Suppressor macrophage treated with lipopolysaccharide for 4 hours (primary cell): ENCODE results near the gene CREB3L1.

Source experiments
- DNase-seq: peaks from one replicate; pipeline ENCODE4 v3.0.0-alpha.2; 2020

Gene CREB3L1

GRCh38 chr11:46330563-46331281 is 53.3 kb downstream of the CREB3L1 start:
- no peak for DNase-seq

DNA sequence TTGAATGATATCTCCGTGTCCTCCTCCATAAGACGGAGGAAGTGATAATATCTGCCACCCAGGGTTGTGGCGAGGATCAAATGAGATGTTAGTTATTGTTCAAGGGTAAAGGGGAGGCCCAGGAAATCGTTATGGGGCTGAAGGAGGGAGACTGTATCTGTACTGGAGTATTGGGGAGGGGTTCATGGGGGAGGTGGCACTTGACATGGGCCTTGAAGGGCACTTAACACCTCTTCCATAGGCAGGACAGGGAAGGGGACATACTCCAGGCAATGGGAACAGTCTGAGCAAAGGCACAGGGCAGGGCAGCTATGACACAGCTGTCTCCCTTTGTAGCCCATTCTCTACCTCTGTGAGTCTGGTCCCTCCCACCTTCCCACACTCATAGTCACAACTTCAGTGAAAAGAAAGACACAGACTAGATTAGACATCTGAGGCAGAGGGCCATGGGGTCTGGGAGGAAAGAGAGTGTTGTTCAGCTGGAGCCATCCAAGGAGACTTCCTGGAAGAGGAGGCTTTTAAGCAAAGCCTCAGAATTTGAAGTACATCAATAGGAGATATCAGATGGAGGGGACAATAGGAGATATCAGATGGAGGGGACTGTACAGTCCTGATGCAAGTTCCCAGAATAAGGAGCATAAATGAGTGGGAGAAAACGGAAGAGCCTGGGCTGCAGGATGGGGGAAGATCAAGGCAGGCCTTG is 54.0 kb downstream of the CREB3L1 start:
- DNase-seq: no peak

DNA sequence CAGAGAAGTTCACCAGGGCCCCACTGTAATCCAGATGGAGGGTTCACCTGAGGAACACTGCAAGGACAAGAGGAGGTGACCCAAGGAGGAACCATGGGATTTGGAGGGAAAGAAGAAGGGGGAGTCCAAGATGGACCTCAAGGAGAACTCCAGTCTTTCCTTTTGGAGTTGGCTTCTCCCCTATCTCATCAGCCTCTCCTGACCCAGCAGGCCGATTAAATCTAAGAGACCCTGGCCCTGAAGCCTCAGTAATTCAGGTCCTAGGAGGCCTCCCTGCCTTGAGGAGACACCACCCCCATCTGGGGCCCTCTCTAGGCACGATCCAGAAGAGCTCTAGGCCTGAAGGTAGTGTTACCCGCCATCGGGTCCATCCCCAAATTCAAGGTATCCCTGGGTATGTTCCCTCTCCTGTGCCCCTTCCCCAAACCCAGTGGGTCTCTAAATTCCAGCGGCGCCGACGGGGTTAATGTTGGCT is 54.7 kb downstream of the CREB3L1 start:
- DNase-seq: no peak

DNA sequence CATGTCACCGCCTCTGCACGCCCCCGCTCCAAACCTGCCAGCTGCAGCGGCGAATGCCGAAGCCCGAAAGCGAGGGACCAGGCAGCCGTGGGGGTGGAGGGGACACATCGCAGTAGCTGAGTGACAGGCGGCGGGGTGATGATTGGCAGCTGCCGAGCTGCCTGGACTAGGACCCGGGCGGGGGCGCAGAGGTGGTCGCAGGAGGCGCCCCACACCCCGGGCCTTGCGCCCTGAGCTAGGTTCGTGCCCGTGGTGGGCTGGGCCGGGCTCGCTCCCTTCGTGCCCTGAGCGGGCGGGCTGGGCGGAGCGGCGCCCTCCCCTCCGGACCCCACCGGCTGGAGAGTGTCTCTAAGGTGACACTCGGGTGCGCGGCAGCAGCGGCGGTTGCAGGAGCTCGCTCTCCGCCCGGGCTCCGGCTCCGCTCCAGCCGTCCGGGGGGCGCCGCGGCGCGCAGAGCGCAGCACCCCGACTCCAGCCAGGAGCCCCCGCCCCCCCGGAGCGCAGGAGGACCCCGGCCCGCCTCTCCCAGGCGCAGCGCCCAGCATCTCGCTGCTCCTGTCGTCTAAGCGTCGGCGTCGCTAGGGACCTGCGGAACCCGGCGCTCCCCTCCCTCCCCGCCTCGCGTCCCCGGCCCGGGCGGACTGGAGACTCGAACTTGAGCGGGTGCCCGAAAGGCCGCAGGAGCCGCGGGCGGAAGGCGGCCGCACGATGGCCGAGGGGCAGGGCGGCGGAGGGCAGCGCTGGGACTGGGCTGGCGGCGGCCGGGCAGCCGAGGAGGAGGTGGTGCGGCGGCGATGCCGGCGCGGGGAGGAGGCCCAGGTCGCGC is 55.3 kb downstream of the CREB3L1 start:
- DNase-seq: no peak

DNA sequence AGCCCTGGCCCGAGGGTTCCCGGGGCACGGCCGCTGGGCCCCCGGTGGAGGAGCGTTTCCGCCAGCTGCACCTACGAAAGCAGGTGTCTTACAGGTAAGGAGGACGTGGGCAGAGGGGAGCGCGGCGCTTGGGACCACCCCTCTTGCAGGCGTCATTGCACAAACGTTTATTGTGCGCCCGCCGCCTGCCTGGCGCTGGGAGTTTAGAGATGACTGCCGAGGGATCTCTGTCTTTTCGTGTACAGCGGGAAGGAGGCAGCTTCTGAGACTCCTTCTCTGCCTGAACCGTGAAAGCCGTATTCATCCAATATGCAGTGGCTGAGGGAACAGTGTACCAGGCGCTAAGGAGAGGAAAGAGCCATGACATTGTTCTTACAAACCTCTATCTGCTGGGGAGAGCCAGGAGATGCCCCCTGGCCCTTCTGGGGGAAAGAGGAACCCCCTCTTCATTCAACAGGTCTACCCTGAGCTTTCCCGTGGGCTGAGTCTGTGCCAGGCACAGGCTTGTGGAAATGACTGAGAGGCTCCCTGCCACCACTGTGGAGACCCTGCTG is 56.0 kb downstream of the CREB3L1 start:
- no peak for DNase-seq

GRCh38 chr11:46334211-46334610 is 56.7 kb downstream of the CREB3L1 start:
- DNase-seq: no peak

- no peak for DNase-seq
These were observed 57.8 kb downstream of the CREB3L1 start for GRCh38 chr11:46335271-46335670.

- DNase-seq: no peak
These were observed 58.6 kb downstream of the CREB3L1 start for GRCh38 chr11:46335890-46336562.

DNA sequence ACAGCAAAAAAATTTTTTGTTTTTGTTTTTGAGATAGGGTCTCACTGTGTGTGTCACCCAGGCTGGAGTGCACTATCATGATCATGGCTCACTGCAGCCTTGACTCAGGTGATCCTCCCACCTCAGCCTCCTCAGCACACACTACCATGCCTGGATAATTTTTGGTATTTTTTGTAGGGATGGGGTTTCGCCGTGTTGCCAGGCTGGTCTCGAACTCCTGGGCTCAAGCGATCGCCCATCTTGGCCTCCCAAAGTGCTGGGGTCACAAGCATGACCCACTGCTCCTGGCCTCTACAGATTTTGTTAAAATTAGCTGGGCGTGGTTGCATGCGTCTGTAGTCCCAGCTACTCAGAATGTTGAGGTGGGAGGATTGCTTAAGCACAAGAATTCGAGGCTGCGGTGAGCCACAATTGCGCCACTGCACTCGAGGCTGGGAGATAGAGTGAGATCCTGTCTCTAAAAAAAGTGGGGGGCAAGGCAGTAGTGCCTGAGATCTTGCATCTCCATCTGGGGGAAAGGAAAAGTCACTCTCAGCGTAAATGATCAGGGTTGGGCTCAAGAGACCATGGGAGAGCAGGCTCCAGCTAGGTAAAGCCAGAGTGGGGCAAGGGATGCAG is 59.2 kb downstream of the CREB3L1 start:
- DNase-seq: peak; percentile 82

DNA sequence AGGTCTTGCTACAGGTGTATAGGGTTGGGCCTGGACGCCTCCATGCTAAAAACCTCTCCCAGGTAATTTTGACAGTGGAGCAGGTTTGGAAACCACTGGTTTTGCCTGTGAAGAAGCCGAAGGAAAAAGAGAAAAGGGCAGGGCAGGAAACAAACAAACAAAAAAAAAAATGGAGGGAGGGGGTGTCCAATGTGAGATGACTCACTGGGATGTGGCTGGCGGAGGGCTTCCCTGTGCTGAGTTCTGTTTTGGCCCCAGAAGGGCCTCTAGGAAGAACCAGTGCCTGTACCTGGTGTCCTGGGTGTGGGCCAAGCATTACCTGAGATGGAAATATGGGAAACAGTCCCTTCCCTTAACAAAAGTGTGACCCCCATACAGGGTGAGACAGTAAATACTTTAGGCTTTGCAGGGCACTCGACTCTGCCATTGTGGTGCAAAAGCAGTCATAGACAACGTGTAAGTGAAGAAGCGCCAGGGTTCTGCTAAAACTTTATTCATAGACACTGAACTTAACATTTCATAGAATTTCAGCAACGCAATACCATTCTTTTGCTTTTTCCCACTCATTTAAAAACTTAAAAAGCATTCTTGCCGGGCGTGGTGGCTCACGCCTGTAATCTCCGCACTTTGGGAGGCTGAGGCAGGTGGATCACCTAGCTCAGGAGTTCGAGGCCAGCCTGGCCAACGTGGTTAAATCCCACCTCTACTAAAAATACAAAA is 60.3 kb downstream of the CREB3L1 start:
- DNase-seq: no peak

- no peak for DNase-seq
These were observed 61.1 kb downstream of the CREB3L1 start for GRCh38 chr11:46338636-46338987.

GRCh38 chr11:46338988-46339666 is 61.7 kb downstream of the CREB3L1 start:
- DNase-seq: no peak

DNA sequence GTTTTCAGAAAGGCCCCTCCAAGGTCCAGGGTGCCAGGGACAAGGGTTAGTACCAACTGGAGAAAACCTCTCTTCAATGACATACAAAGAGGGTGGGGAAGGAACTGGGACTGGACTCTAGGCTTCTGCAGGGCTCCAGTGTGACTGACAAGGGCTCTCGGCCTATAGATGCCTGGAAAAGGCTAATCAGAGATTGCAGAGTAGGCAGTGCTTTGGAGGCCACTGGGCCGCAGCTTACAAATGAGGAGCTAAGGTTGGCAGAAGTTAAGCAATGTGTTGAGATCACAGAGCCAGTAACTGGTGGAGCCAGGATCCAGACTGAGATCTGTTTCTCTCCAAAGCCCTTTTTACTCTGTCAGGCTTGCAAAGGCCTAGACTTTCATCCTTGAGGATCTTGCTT is 62.4 kb downstream of the CREB3L1 start:
- peak; percentile 67 for DNase-seq

DNA sequence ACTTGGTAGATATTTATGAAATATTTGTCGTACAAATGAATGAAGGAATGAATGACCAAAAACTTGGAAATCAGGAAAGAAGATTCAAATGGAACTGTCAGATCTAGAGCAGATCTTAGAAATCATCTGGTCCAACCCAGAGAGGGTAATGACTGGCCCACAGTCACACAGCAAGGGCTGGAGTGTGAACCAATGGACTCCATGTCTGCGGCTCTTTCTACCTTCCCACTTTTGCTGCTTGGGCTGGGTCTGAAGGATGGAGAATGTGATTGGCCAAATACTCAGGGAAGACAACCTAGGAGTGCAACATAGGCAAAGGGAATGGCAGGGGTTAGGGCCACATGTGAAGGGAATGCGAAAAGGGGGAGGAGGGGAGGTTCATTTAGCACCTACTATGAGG is 64.0 kb downstream of the CREB3L1 start:
- DNase-seq: no peak

- DNase-seq: no peak
These were observed 64.8 kb downstream of the CREB3L1 start for GRCh38 chr11:46342239-46342638.

GRCh38 chr11:46343520-46343919 is 66.1 kb downstream of the CREB3L1 start:
- DNase-seq: no peak

GRCh38 chr11:46345131-46345597 is 67.7 kb downstream of the CREB3L1 start:
- peak; percentile 79 for DNase-seq

DNA sequence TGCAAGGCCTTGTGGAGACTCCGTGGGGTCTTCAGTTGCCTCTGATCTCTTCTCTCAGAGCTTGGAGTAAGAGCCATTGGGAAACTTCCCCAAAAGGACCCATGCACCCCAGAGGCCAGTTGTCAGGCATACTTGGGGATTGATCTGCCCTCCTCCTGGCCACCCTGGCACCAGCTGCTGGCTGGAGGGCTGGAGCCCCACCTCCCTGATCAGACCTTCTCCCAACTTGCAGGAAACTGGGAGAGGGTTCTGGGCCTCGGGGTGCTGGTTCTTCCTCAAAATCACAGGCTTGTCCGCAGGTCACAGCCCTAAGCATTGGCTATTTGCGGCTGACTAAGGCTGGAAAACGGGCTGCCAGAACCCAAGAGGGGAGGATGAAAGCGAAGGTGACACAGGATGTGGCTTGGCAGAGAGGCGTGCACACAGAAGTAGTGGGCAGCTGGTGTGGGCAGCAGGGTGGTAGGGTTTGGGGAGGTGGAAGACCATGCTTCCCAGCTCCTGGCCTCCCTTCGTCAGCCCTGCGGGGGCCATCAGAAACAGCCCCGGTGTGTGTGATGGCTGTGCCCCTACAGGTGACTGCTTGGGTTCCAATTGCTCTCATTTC is 68.5 kb downstream of the CREB3L1 start:
- DNase-seq: no peak

DNA sequence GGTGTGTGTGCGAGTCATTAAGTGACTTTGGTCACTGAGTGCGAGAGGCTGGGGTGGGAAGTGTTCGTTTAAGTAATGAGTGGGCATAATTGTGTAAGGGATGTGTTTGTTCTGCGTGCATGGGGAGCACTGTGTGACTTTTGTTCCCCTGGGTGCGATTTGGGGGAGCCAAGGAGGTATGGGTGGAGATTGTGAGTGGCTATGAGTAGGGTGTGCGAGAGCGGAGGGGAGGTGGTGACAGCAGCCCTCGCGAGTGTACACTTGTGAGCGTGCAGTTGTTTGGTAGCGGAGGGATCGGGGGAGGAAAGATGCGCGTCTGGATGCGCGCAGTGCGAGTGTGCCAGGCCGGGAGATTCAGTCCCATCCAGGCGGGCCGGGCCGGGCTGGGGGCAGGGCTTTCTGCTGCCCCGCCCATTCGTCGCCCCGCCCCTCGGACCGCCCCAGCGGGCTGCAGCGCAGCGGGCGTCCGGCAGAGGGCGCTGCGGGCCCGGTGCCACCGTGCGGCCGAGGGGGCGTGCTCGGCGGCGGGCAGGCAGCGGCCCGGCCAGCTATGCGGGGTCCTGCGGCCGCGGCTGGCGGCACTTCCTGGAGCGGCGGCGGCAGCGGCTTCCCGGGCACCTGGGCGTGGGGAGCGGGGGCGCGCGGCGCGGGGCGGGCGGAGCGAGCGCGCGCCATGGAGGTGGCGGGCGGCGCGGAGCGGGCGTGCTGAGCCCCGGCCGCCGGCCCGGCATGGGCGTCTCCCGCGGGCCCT is 69.6 kb downstream of the CREB3L1 start, which contains the start of gene DGKZ:
TSS of gene DGKZ (plus strand) at position 578 of the 751 bp plus-strand sequence. CDS start 197 bp downstream, outside the sequence.
- peak; percentile 92 for DNase-seq
